Nephron progenitor cell (in vitro differentiated cells): ENCODE results near the gene DYNC2LI1.

Experiments used
- DNase-seq: peaks from one replicate; pipeline ENCODE4 v3.0.0; 2021
- H3K27ac Mint-ChIP-seq: 2 replicates; pipeline ENCODE4 v1.8.0; 2021; ENCODE audit warnings: mild to moderate bottlenecking, moderate library complexity, mixed read lengths
- H3K27me3 Mint-ChIP-seq: 2 replicates; pipeline ENCODE4 v1.8.0; 2021; ENCODE audit warnings: mild to moderate bottlenecking, low read depth, mixed read lengths; ENCODE audit not compliant: poor library complexity
- H3K36me3 Mint-ChIP-seq: 2 replicates; pipeline ENCODE4 v1.8.0; 2021; ENCODE audit warnings: low read depth, mixed read lengths
- H3K4me1 Mint-ChIP-seq: 2 replicates; pipeline ENCODE4 v1.8.0; 2021; ENCODE audit warnings: mixed read lengths
- H3K4me3 Mint-ChIP-seq: 2 replicates; pipeline ENCODE4 v1.8.0; 2021; ENCODE audit warnings: mild to moderate bottlenecking, moderate library complexity, mixed read lengths
- H3K9me3 Mint-ChIP-seq: 2 replicates; pipeline ENCODE4 v1.8.0; 2021; ENCODE audit warnings: mild to moderate bottlenecking, moderate library complexity, mixed read lengths
- CTCF ChIP-seq: fragments of 200-600 bp; sonication (generic); IDR thresholded peaks from 2 replicates; pipeline ENCODE4 v1.5.0; 2021; ENCODE audit warnings: antibody characterized with exemption

The DYNC2LI1 gene

GRCh38 chr2:43838560-43839267 lies 64.9 kb downstream of the DYNC2LI1 start, which contains the start of the genes ABCG5 and ABCG8:
Gene ABCG5, minus strand, starts transcription at chr2:43838839. Its CDS starts 160 bp downstream, at chr2:43838679.
Gene ABCG8, plus strand, starts transcription at chr2:43838971. Its CDS starts 83 bp downstream, at chr2:43839054.
- Mint-ChIP-seq H3K27me3 (peaks cover 17% of the 10 kb centered on the region), H3K4me1 (no peaks in the 10 kb centered on the region), H3K27ac (no peak within 1 kb of the TSS), H3K4me3 (no peak within 1 kb of the TSS), H3K9me3 (peaks cover 3% of the 10 kb centered on the region), H3K36me3 (no peaks in the 10 kb centered on the region)
- no peak for DNase-seq
- no peak for TF ChIP-seq CTCF

DNA sequence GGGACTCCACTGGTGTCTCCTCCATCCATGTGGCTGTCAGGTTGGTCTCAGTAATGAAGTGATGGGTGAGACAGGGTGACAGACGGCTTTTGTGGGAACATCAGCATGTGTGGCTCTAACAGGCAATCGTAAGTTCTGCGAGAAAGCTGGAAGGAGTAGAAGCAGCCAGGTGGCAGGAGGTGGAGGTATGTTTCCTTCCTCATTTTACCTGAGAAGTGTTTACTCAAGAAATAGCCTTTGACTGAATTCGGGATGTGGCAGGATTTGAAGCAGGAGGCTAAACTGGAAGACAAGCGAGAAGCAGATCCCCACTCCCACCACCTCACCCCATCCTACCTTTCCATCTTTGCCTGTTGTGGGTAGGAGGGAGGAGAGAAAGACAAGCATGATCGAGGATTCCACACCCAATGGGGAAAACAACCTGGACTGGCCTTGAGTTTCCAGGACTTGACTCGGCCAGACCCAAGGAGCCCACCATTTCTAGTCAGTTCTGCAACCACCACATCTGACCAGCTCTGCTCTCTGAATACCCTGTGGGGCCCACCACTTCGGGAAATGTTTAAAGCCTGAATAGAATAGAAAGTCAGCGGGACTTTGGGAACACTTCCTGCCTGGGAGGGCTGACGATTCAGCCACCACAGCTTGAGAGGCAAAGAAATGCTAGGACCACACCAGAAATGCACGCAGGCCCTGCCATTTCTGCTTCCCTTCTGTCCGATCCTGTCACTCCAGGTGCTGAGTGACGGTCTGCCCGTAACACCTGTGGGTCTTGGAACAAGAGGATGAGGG lies 66.1 kb downstream of the DYNC2LI1 start:
- Mint-ChIP-seq H3K27me3 (peaks cover 20% of the 10 kb centered on the region), H3K4me1 (no peaks in the 10 kb centered on the region), H3K27ac (no peak overlapping the region), H3K36me3 (no peaks in the 10 kb centered on the region), H3K4me3 (no peak overlapping the region), H3K9me3 (peaks cover 3% of the 10 kb centered on the region)
- no peak for DNase-seq
- no peak for TF ChIP-seq CTCF

DNA sequence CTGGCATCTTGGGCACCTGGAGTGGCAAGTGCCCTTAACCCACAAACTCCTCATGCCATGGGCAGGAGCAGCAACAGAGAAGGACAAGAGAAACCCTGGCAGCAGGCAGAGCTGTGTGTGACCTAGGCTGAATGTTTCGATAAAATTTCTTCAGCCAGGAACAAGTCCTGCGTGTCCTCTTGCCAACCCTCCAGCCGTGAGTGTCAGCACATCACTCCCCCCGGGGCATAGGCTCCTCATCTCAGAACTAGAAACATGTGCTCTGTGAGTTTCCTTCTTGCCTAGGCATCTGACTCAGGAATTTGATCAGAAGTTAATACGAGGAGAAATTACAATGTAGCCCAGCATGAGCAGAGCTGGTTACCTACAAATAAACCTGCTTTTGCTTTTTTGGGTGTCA lies 67.1 kb downstream of the DYNC2LI1 start:
- Mint-ChIP-seq H3K36me3 (no peaks in the 10 kb centered on the region), H3K27ac (peak overlapping the region; percentile 36), H3K4me3 (no peak overlapping the region), H3K27me3 (peaks cover 18% of the 10 kb centered on the region), H3K9me3 (no peaks in the 10 kb centered on the region), H3K4me1 (no peaks in the 10 kb centered on the region)
- DNase-seq, result no peak
- TF ChIP-seq CTCF, result no peak

DNA sequence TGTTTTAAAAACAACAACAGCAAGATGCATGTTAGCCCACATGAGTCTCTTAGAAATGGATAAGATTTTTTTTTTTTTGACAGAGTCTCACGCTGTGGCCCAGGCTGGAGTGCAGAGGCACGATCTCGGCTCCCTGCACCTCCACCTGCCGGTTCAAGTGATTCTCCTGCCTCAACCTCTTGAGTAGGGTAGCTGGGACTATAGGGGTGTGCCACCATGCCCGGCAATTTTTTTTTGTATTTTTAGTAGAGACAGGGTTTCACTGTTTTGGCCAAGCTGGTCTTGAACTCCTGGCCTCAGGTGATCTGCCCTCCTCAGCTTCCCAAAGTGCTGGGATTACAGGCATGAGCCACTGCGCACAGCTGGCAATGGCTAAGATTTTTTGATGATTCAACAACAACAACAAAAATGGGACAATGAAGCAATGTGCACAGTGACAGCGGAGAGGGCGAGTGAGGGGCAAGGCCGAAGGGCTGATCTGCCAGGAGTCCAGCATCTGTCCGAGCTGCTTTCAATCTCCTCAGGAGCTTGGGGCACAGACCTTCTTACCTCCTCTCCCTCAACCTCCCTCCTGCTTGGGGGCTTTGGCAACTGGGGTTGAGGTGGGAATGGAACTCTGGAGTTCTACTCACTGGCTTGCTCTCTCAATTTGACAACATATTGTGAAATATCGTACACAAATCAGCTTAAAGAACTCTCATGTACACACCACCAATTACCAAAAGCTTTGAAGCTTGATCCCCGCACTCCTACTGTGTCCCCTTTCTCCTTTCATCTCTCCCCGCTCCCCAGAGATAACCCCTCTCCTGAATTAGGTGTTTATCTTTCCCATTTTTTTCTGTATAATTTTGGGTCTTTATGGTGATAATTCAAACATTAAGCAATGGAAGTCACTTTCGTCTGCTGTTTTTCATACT lies 68.4 kb downstream of the DYNC2LI1 start:
- Mint-ChIP-seq H3K27ac (no peak overlapping the region), H3K4me3 (no peak overlapping the region), H3K36me3 (no peaks in the 10 kb centered on the region), H3K27me3 (peaks cover 21% of the 10 kb centered on the region), H3K4me1 (no peaks in the 10 kb centered on the region), H3K9me3 (no peaks in the 10 kb centered on the region)
- no peak for DNase-seq
- no peak for TF ChIP-seq CTCF

- H3K4me1 Mint-ChIP-seq, result no peaks in the 10 kb centered on the region
These were observed 69.0 kb downstream of the DYNC2LI1 start for GRCh38 chr2:43842866-43843226.

More at GRCh38 chr2:43842866-43843226, 69.0 kb downstream of the DYNC2LI1 start:
- Mint-ChIP-seq H3K27ac (no peak overlapping the region), H3K4me3 (no peak overlapping the region), H3K27me3 (peaks cover 21% of the 10 kb centered on the region), H3K36me3 (no peaks in the 10 kb centered on the region), H3K9me3 (no peaks in the 10 kb centered on the region)
- no peak for DNase-seq
- no peak for TF ChIP-seq CTCF
